HG02571 (cell line): Measurements from ENCODE around the gene RAB6B.

ENCODE experiments used
- ATAC-seq: cut with Tn5 transposase; IDR thresholded peaks from one replicate; pipeline ENCODE4 v1.9.1; 2021; ENCODE audit warnings: mild to moderate bottlenecking, moderate library complexity; ENCODE audit not compliant: unreplicated experiment

Gene RAB6B

GRCh38 chr3:133881939-133882825, 13.5 kb downstream of the RAB6B start:
- no peak for ATAC-seq

- no peak for ATAC-seq
These were observed 14.2 kb downstream of the RAB6B start for GRCh38 chr3:133881492-133881891.

- no peak for ATAC-seq
These were observed 14.7 kb downstream of the RAB6B start for GRCh38 chr3:133880886-133881455.

GRCh38 chr3:133880287-133880686, 15.4 kb downstream of the RAB6B start:
- no peak for ATAC-seq

- ATAC-seq, result no peak
These were observed 17.2 kb downstream of the RAB6B start for GRCh38 chr3:133878518-133878917.

- no peak for ATAC-seq
These were observed 18.5 kb downstream of the RAB6B start for GRCh38 chr3:133877221-133877620.

GRCh38 chr3:133874761-133875438, 20.8 kb downstream of the RAB6B start:
- no peak for ATAC-seq

- ATAC-seq, result no peak
These were observed 21.3 kb downstream of the RAB6B start for GRCh38 chr3:133874344-133874743.

GRCh38 chr3:133872781-133873180, 22.9 kb downstream of the RAB6B start:
- no peak for ATAC-seq

- ATAC-seq, result no peak
These were observed 23.5 kb downstream of the RAB6B start for GRCh38 chr3:133872161-133872560.

- ATAC-seq, result no peak
These were observed 24.2 kb downstream of the RAB6B start for GRCh38 chr3:133871368-133872090.

GRCh38 chr3:133870822-133871221, 24.9 kb downstream of the RAB6B start:
- ATAC-seq, result no peak

- ATAC-seq, result no peak
These were observed 26.1 kb downstream of the RAB6B start for GRCh38 chr3:133869586-133869985.

GRCh38 chr3:133868758-133869475, 26.8 kb downstream of the RAB6B start:
- no peak for ATAC-seq

- no peak for ATAC-seq
These were observed 27.5 kb downstream of the RAB6B start for GRCh38 chr3:133868186-133868585.

GRCh38 chr3:133866141-133866540, 29.5 kb downstream of the RAB6B start:
- no peak for ATAC-seq

- ATAC-seq, result no peak
These were observed 30.4 kb downstream of the RAB6B start for GRCh38 chr3:133865136-133865855.

GRCh38 chr3:133864616-133865015, 31.1 kb downstream of the RAB6B start:
- no peak for ATAC-seq

- ATAC-seq, result no peak
These were observed 31.8 kb downstream of the RAB6B start for GRCh38 chr3:133863911-133864310.

GRCh38 chr3:133862161-133862560, 33.5 kb downstream of the RAB6B start:
- ATAC-seq, result no peak
